Measurements from ENCODE around the gene CMAS.

- TF ChIP-seq EZH2 (IDR thresholded peaks at IDR 0.05), result no peak
- peak; percentile 74; the same call in 1 of the 2 replicates for TF ChIP-seq POLR2AphosphoS5 (IDR thresholded peaks at IDR 0.05; ENCODE audit: borderline replicate concordance, low read depth, low read length)
- no peak for TF ChIP-seq FOXP2 (optimal IDR thresholded peaks at IDR 0.05; ENCODE audit: control extremely low read depth, extremely low read length, insufficient read depth)
Observed at GRCh38 chr12:22046090-22046967, at the start of gene CMAS.
